ENCODE data around the gene TMEM208. TPM values are rescaled to one million over a fixed set of nuclear protein-coding genes. Genes with fewer than 3 reads are reported as not detected.
A peak's percentile ranks its signal among the peaks of the same experiment; 100 is the strongest.

The TMEM208 gene
- total and polyA plus RNA-seq, 2 of the 13 experiments (the other 11 are each of a cell fraction or from before 2014, with no cell fraction given): 58.8 to 72.9 TPM

DNA sequence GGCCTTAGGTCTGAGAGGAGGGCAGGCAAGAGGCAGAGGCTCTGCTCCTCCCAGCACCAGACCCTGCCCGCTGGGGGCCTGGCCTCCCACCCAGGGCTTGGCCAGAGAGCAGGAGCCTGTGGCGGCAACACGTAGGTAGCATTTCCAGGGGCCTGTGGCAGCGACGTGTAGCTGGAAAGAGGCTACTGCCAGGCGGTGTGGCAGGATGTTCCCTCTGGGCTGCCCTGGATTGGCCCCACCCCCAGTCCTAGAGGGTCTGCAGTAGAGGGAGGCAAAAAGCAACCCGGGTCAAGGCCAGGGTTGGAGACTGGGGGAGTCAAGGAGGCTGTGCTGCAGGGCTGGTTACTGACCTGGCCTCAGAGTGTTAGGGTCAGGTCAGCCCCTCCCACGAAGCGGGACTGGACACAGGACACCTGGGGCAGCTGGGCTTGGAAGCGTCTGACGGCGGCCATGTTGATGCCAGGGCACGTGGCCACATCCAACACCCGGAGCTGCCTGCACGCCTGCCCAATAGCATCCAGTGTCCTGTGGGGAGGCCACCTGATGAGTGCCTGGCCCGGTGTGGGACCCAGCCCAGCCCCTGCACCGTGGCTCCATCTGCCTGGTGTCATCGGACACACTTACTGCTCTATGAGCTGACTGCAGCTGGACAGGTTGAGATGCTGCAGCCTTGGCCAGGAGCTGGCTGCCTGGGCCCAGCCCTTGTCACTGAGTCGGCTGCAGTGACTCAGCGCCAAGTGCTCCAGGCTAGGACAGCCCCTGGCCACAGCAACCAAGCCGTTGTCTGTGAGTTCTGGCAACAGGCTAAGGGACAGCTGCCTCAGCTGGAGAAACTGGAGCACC, 19.5 kb upstream of the TMEM208 start (continued):
- TF ChIP-seq, protein P1, sequence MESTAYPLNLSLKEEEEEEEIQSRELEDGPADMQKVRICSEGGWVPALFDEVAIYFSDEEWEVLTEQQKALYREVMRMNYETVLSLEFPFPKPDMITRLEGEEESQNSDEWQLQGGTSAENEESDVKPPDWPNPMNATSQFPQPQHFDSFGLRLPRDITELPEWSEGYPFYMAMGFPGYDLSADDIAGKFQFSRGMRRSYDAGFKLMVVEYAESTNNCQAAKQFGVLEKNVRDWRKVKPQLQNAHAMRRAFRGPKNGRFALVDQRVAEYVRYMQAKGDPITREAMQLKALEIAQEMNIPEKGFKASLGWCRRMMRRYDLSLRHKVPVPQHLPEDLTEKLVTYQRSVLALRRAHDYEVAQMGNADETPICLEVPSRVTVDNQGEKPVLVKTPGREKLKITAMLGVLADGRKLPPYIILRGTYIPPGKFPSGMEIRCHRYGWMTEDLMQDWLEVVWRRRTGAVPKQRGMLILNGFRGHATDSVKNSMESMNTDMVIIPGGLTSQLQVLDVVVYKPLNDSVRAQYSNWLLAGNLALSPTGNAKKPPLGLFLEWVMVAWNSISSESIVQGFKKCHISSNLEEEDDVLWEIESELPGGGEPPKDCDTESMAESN (CRISPR knock-in tag; conservative IDR thresholded peaks at IDR 0.05): peak; percentile 48; the same call in 1 of the 2 replicates
- peak; percentile 51; the same call in 1 of the 2 replicates for TF ChIP-seq RXRA (CRISPR knock-in tag; IDR thresholded peaks at IDR 0.05)
- no peak for TF ChIP-seq ARNTL (CRISPR knock-in tag; IDR thresholded peaks at IDR 0.05)
- TF ChIP-seq RXRB (CRISPR knock-in tag; IDR thresholded peaks at IDR 0.05; ENCODE audit: borderline replicate concordance): 0 out of 2 replicates have a peak, but pooled peaks have one; percentile 41
- no peak for TF ChIP-seq RAD51 (IDR thresholded peaks at IDR 0.05; ENCODE audit: borderline replicate concordance)
- TF ChIP-seq, protein P2, sequence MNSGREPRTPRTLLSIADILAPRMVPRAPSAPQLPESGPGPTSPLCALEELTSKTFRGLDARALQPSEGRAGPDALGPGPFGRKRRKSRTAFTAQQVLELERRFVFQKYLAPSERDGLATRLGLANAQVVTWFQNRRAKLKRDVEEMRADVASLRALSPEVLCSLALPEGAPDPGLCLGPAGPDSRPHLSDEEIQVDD (CRISPR knock-in tag; IDR thresholded peaks at IDR 0.05; ENCODE audit: borderline replicate concordance): peak; percentile 60; the same call in 1 of the 2 replicates
- no peak for TF ChIP-seq TBL1XR1 (IDR thresholded peaks at IDR 0.05; ENCODE audit: borderline replicate concordance, low read length, partially characterized antibody)
- TF ChIP-seq, protein P3, sequence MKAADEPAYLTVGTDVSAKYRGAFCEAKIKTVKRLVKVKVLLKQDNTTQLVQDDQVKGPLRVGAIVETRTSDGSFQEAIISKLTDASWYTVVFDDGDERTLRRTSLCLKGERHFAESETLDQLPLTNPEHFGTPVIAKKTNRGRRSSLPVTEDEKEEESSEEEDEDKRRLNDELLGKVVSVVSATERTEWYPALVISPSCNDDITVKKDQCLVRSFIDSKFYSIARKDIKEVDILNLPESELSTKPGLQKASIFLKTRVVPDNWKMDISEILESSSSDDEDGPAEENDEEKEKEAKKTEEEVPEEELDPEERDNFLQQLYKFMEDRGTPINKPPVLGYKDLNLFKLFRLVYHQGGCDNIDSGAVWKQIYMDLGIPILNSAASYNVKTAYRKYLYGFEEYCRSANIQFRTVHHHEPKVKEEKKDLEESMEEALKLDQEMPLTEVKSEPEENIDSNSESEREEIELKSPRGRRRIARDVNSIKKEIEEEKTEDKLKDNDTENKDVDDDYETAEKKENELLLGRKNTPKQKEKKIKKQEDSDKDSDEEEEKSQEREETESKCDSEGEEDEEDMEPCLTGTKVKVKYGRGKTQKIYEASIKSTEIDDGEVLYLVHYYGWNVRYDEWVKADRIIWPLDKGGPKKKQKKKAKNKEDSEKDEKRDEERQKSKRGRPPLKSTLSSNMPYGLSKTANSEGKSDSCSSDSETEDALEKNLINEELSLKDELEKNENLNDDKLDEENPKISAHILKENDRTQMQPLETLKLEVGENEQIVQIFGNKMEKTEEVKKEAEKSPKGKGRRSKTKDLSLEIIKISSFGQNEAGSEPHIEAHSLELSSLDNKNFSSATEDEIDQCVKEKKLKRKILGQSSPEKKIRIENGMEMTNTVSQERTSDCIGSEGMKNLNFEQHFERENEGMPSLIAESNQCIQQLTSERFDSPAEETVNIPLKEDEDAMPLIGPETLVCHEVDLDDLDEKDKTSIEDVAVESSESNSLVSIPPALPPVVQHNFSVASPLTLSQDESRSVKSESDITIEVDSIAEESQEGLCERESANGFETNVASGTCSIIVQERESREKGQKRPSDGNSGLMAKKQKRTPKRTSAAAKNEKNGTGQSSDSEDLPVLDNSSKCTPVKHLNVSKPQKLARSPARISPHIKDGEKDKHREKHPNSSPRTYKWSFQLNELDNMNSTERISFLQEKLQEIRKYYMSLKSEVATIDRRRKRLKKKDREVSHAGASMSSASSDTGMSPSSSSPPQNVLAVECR (CRISPR knock-in tag; IDR thresholded peaks at IDR 0.05; ENCODE audit: borderline replicate concordance): 0 out of 2 replicates have a peak, but pooled peaks have one; percentile 22
- TF ChIP-seq, protein P4, sequence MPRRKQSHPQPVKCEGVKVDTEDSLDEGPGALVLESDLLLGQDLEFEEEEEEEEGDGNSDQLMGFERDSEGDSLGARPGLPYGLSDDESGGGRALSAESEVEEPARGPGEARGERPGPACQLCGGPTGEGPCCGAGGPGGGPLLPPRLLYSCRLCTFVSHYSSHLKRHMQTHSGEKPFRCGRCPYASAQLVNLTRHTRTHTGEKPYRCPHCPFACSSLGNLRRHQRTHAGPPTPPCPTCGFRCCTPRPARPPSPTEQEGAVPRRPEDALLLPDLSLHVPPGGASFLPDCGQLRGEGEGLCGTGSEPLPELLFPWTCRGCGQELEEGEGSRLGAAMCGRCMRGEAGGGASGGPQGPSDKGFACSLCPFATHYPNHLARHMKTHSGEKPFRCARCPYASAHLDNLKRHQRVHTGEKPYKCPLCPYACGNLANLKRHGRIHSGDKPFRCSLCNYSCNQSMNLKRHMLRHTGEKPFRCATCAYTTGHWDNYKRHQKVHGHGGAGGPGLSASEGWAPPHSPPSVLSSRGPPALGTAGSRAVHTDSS (CRISPR knock-in tag; conservative IDR thresholded peaks at IDR 0.05): no peak
- no peak for TF ChIP-seq NCOR1 (IDR thresholded peaks at IDR 0.05; ENCODE audit: borderline replicate concordance, low read length)
- TF ChIP-seq NFIB (CRISPR knock-in tag; IDR thresholded peaks at IDR 0.05; ENCODE audit: borderline replicate concordance): 0 out of 2 replicates have a peak, but pooled peaks have one; percentile 56
- TF ChIP-seq, protein P5, sequence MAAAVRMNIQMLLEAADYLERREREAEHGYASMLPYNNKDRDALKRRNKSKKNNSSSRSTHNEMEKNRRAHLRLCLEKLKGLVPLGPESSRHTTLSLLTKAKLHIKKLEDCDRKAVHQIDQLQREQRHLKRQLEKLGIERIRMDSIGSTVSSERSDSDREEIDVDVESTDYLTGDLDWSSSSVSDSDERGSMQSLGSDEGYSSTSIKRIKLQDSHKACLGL (CRISPR knock-in tag; IDR thresholded peaks at IDR 0.05): peak; percentile 19; the same call in 1 of the 2 replicates
- TF ChIP-seq, protein P6, sequence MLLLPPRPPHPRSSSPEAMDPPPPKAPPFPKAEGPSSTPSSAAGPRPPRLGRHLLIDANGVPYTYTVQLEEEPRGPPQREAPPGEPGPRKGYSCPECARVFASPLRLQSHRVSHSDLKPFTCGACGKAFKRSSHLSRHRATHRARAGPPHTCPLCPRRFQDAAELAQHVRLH (CRISPR knock-in tag; IDR thresholded peaks at IDR 0.05; ENCODE audit: borderline replicate concordance, low read depth): 0 out of 2 replicates have a peak, but pooled peaks have one; percentile 21
- TF ChIP-seq ZNF557 (CRISPR knock-in tag; IDR thresholded peaks at IDR 0.05): no peak

Data from HepG2 (cell line).